Measurements from ENCODE around the gene SMIM28.
"Not testable (repeated sequence)": the region's sequence is repeated elsewhere in the genome, so short reads cannot be mapped to it uniquely, and the experiment has no call there.

The SMIM28 gene

GRCh38 chr6:138343112-138343511 lies 34.6 kb upstream of the SMIM28 start:
- no peaks in the 10 kb centered on the region for H3K4me1 ChIP-seq (ENCODE audit: control insufficient read depth, insufficient read depth, low read length, unreplicated experiment)
- H3K36me3 ChIP-seq (ENCODE audit: insufficient read depth, low read length): no peaks in the 10 kb centered on the region
- no peaks in the 10 kb centered on the region for H3K27me3 ChIP-seq (ENCODE audit: insufficient read depth, low read length)
- no peak overlapping the region for H2AFZ ChIP-seq (ENCODE audit: low read length, unreplicated experiment)
- no peak overlapping the region for H3K27ac ChIP-seq (ENCODE audit: low read depth, low read length)
- no peaks in the 10 kb centered on the region for H3K79me2 ChIP-seq (ENCODE audit: control insufficient read depth, insufficient read depth, low read length, unreplicated experiment)
- no peak overlapping the region for H3K4me3 ChIP-seq (ENCODE audit: low read depth, low read length)

- no peaks in the 10 kb centered on the region for H3K27me3 ChIP-seq (ENCODE audit: insufficient read depth, low read length)
- H3K4me1 ChIP-seq (ENCODE audit: control insufficient read depth, insufficient read depth, low read length, unreplicated experiment): no peaks in the 10 kb centered on the region
- H3K4me3 ChIP-seq (ENCODE audit: low read depth, low read length): no peak overlapping the region
- no peak overlapping the region for H3K27ac ChIP-seq (ENCODE audit: low read depth, low read length)
- no peak overlapping the region for H2AFZ ChIP-seq (ENCODE audit: low read length, unreplicated experiment)
- H3K36me3 ChIP-seq (ENCODE audit: insufficient read depth, low read length): no peaks in the 10 kb centered on the region
- no peaks in the 10 kb centered on the region for H3K79me2 ChIP-seq (ENCODE audit: control insufficient read depth, insufficient read depth, low read length, unreplicated experiment)
Observed at GRCh38 chr6:138345565-138346285, 32.0 kb upstream of the SMIM28 start.

DNA sequence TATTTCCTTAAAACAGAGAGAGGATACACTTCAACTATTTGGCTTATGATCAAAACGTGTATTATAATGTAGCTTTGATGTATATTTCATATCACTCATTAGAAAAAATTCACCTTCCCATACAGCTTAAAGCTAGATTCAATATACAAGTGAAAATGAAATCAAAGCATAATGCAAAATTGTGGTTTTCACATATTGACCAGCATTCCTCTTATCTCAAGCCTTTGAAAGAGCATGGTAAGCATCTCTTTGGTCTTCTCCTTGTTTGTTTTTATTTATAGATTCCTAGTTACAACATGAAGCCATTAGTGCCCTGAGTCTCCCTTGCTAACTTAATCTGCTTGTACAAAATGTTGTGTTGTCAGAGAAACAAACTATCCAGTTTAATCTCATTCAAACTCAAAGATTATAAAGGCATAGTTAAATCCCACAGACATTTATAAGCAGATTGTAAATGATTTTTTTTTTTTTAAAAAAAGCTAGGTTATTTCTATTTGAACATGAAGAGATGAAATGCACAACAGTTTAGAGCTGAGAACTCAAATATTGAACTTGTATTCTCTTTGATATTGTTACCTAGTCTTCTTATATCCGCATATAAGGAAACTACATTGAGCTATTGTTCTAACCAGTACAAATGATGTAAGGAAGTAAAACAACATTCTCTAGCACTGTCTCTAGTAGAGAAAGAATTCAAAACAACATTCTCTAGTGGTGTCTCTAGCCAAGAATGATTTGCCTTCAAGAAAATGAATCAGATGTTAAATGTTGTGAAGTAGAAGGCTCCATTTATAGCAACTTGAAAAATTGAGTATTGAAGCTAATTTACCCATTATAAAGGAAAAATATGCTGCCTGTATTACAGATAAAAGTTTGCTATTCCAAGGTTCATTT lies 31.2 kb upstream of the SMIM28 start:
- Histone ChIP-seq H3K27me3 (ENCODE audit: insufficient read depth, low read length) (no peaks in the 10 kb centered on the region), H2AFZ (ENCODE audit: low read length, unreplicated experiment) (no peak overlapping the region), H3K4me3 (ENCODE audit: low read depth, low read length) (no peak overlapping the region), H3K27ac (ENCODE audit: low read depth, low read length) (no peak overlapping the region), H3K4me1 (ENCODE audit: control insufficient read depth, insufficient read depth, low read length, unreplicated experiment) (no peaks in the 10 kb centered on the region), H3K36me3 (ENCODE audit: insufficient read depth, low read length) (no peaks in the 10 kb centered on the region), H3K79me2 (ENCODE audit: control insufficient read depth, insufficient read depth, low read length, unreplicated experiment) (no peaks in the 10 kb centered on the region)

- no peaks in the 10 kb centered on the region for H3K4me1 ChIP-seq (ENCODE audit: control insufficient read depth, insufficient read depth, low read length, unreplicated experiment)
- no peak overlapping the region for H3K4me3 ChIP-seq (ENCODE audit: low read depth, low read length)
- H2AFZ ChIP-seq (ENCODE audit: low read length, unreplicated experiment): no peak overlapping the region
- H3K27ac ChIP-seq (ENCODE audit: low read depth, low read length): no peak overlapping the region
- peaks cover 6% of the 10 kb centered on the region; the same call in 1 of the 2 replicates for H3K27me3 ChIP-seq (ENCODE audit: insufficient read depth, low read length)
- no peaks in the 10 kb centered on the region for H3K36me3 ChIP-seq (ENCODE audit: insufficient read depth, low read length)
- no peaks in the 10 kb centered on the region for H3K79me2 ChIP-seq (ENCODE audit: control insufficient read depth, insufficient read depth, low read length, unreplicated experiment)
Observed at GRCh38 chr6:138347864-138348263, 29.8 kb upstream of the SMIM28 start.

GRCh38 chr6:138349891-138350290 lies 27.8 kb upstream of the SMIM28 start:
- Histone ChIP-seq H3K36me3 (ENCODE audit: insufficient read depth, low read length) (no peaks in the 10 kb centered on the region), H3K27ac (ENCODE audit: low read depth, low read length) (no peak overlapping the region), H3K4me1 (ENCODE audit: control insufficient read depth, insufficient read depth, low read length, unreplicated experiment) (no peaks in the 10 kb centered on the region), H2AFZ (ENCODE audit: low read length, unreplicated experiment) (no peak overlapping the region), H3K79me2 (ENCODE audit: control insufficient read depth, insufficient read depth, low read length, unreplicated experiment) (no peaks in the 10 kb centered on the region), H3K27me3 (ENCODE audit: insufficient read depth, low read length) (peaks cover 21% of the 10 kb centered on the region; the same call in 1 of the 2 replicates), H3K4me3 (ENCODE audit: low read depth, low read length) (no peak overlapping the region)

DNA sequence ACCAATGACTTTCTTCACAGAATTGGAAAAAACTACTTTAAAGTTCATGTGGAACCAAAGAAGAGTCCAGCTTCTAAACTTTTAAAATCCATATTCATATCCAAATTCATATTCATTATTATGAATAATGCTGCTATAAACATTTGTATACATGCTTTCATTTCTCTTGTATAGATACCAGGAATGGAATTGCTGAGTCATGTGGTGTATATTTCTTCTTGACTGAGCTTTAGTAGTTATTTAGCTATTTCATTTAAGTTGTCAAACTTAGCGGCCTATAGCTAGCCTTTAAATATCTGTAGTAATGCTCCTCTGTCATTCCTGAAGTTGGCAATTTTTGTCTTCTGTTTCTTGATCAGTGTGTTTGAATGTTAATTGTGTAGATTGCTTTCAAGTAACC lies 19.8 kb upstream of the SMIM28 start:
- Histone ChIP-seq H3K27me3 (ENCODE audit: insufficient read depth, low read length) (peaks cover 15% of the 10 kb centered on the region; the same call in 1 of the 2 replicates), H3K4me1 (ENCODE audit: control insufficient read depth, insufficient read depth, low read length, unreplicated experiment) (no peaks in the 10 kb centered on the region), H3K27ac (ENCODE audit: low read depth, low read length) (no peak overlapping the region), H3K79me2 (ENCODE audit: control insufficient read depth, insufficient read depth, low read length, unreplicated experiment) (no peaks in the 10 kb centered on the region), H2AFZ (ENCODE audit: low read length, unreplicated experiment) (no peak overlapping the region), H3K4me3 (ENCODE audit: low read depth, low read length) (no peak overlapping the region), H3K36me3 (ENCODE audit: insufficient read depth, low read length) (no peaks in the 10 kb centered on the region)

GRCh38 chr6:138368684-138369083 lies 9.0 kb upstream of the SMIM28 start:
- not testable (repeated sequence) for H3K4me3 ChIP-seq (ENCODE audit: low read depth, low read length); H2AFZ ChIP-seq (ENCODE audit: low read length, unreplicated experiment); H3K79me2 ChIP-seq (ENCODE audit: control insufficient read depth, insufficient read depth, low read length, unreplicated experiment); H3K36me3 ChIP-seq (ENCODE audit: insufficient read depth, low read length); H3K27ac ChIP-seq (ENCODE audit: low read depth, low read length); H3K27me3 ChIP-seq (ENCODE audit: insufficient read depth, low read length)
- H3K4me1 ChIP-seq (ENCODE audit: control insufficient read depth, insufficient read depth, low read length, unreplicated experiment): peaks cover 18% of the 10 kb centered on the region

DNA sequence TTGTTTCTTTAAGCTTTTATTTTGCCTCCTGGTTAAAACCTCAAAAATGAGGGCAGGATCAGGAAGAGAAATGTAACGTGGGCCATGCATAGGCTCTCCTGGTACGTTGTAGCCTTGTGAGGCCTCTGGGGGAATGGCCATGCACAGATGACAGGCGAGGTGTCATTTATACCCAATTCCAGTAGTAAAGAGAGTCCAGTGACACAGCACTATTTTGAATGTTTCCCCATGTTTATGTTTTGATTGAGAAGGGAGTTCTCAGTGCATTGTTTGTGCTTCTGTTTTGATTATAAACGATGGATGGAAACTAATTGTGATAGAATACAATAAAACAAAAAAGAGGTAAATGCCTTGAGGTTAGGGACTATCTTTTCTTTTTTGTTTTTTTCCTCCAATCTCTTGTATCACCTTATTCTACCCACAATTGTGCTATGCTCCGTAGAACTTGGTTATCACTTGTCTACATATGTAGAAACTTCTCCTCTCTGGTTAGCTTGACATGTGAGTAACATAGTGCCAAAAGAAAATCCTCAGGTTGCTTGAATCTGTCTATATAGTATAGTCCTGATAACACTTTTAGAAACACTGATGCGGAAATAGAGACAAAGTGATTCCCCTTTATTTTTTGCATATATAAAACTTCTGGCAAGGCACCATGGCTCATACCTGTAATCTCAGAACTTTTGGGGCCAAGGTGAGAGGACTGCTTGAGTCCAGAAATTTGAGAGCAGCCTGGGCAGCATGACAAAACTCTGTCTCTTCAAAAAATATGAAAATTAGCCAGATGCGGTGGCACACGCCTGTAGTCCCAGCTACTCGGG lies 6.9 kb upstream of the SMIM28 start:
- Histone ChIP-seq H2AFZ (ENCODE audit: low read length, unreplicated experiment) (no peak overlapping the region), H3K27ac (ENCODE audit: low read depth, low read length) (no peak overlapping the region), H3K4me3 (ENCODE audit: low read depth, low read length) (no peak overlapping the region), H3K79me2 (ENCODE audit: control insufficient read depth, insufficient read depth, low read length, unreplicated experiment) (no peaks in the 10 kb centered on the region), H3K27me3 (ENCODE audit: insufficient read depth, low read length) (no peaks in the 10 kb centered on the region), H3K4me1 (ENCODE audit: control insufficient read depth, insufficient read depth, low read length, unreplicated experiment) (peaks cover 18% of the 10 kb centered on the region), H3K36me3 (ENCODE audit: insufficient read depth, low read length) (no peaks in the 10 kb centered on the region)

DNA sequence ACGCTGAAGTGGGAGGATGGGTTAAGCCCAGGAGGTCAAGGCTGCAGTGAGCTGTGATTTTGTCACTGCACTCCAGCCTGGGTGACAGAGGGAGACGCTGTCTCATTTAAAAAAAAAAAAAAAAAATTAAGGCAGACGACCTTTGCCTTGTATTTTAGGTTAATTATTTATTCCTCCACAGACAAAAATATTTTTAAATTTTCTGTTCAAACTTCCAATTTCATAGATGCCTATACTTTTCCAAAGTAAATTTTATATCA lies 6.3 kb upstream of the SMIM28 start:
- Histone ChIP-seq H2AFZ (ENCODE audit: low read length, unreplicated experiment) (no peak overlapping the region), H3K27ac (ENCODE audit: low read depth, low read length) (no peak overlapping the region), H3K4me3 (ENCODE audit: low read depth, low read length) (no peak overlapping the region), H3K27me3 (ENCODE audit: insufficient read depth, low read length) (no peaks in the 10 kb centered on the region), H3K36me3 (ENCODE audit: insufficient read depth, low read length) (no peaks in the 10 kb centered on the region), H3K4me1 (ENCODE audit: control insufficient read depth, insufficient read depth, low read length, unreplicated experiment) (peaks cover 18% of the 10 kb centered on the region), H3K79me2 (ENCODE audit: control insufficient read depth, insufficient read depth, low read length, unreplicated experiment) (no peaks in the 10 kb centered on the region)

DNA sequence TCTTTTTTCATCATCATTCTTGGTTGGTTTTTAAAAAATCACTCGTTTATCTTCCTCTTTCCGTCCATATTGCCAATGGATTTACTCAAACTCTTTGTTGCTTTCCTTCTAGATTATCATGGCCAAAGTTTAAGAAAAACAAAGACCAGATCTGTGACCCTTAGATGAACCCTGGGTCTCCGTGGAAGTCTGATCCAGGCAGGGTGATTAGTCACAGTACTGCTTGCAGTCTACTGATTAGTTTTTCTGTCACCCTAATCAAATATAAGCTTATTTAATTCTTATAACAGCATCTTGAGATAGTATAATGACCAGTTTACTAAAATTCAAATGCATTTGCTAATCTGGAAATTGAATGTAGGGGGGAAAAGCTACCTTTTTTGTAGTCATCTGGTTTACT lies 6.0 kb upstream of the SMIM28 start:
- no peak overlapping the region for H3K27ac ChIP-seq (ENCODE audit: low read depth, low read length)
- no peaks in the 10 kb centered on the region for H3K27me3 ChIP-seq (ENCODE audit: insufficient read depth, low read length)
- no peaks in the 10 kb centered on the region for H3K79me2 ChIP-seq (ENCODE audit: control insufficient read depth, insufficient read depth, low read length, unreplicated experiment)
- H3K36me3 ChIP-seq (ENCODE audit: insufficient read depth, low read length): no peaks in the 10 kb centered on the region
- H2AFZ ChIP-seq (ENCODE audit: low read length, unreplicated experiment): no peak overlapping the region
- H3K4me3 ChIP-seq (ENCODE audit: low read depth, low read length): no peak overlapping the region
- peaks cover 18% of the 10 kb centered on the region for H3K4me1 ChIP-seq (ENCODE audit: control insufficient read depth, insufficient read depth, low read length, unreplicated experiment)
